ENCODE results near the gene PDILT.
"Not testable (repeated sequence)": the region's sequence is repeated elsewhere in the genome, so short reads cannot be mapped to it uniquely, and the experiment has no call there.

The PDILT gene

DNA sequence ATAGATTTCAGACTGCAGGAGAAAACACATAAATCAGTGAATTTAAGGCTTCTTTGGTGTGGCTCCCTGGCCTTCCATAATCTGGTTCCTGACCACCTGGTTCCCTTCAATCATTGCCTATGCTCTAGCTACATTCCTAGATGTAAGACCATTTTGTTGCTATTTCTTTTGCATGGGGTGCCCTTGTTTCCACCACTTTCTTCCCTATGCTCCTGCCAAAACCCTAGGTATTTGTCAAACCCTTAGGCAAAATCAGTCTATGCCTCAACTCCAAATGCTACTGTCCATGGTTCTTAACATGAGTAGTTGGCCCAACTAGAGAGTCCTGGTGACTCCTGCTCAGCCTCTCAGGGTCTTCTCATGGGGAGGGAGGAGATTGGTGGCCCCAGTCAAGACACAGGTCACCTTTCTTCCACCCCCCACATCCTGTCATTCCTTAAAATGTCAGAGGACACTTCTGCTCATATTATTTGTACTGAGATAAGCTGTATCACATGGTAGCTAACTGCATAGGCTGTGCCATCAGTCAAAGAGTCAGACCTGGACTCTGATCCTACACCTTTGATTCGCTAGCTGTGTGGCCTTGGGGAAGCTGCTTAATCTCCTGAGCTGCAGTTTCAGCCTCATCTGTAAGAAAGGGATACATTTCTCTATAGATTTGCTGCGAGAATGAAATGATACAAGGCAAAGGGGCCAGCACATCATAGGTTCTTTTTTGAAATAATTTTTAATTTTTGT lies 19.8 kb upstream of the PDILT start:
- TF ChIP-seq, protein P1, sequence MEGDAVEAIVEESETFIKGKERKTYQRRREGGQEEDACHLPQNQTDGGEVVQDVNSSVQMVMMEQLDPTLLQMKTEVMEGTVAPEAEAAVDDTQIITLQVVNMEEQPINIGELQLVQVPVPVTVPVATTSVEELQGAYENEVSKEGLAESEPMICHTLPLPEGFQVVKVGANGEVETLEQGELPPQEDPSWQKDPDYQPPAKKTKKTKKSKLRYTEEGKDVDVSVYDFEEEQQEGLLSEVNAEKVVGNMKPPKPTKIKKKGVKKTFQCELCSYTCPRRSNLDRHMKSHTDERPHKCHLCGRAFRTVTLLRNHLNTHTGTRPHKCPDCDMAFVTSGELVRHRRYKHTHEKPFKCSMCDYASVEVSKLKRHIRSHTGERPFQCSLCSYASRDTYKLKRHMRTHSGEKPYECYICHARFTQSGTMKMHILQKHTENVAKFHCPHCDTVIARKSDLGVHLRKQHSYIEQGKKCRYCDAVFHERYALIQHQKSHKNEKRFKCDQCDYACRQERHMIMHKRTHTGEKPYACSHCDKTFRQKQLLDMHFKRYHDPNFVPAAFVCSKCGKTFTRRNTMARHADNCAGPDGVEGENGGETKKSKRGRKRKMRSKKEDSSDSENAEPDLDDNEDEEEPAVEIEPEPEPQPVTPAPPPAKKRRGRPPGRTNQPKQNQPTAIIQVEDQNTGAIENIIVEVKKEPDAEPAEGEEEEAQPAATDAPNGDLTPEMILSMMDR (IDR thresholded peaks at IDR 0.05; ENCODE audit: low read depth, low read length, missing control alignments) = no peak
- no peak overlapping the region for H3K4me3 ChIP-seq (replicated peaks; ENCODE audit: low read depth, low read length)
- no peak for DNase-seq (ENCODE audit: extremely low read depth, low read depth)

DNA sequence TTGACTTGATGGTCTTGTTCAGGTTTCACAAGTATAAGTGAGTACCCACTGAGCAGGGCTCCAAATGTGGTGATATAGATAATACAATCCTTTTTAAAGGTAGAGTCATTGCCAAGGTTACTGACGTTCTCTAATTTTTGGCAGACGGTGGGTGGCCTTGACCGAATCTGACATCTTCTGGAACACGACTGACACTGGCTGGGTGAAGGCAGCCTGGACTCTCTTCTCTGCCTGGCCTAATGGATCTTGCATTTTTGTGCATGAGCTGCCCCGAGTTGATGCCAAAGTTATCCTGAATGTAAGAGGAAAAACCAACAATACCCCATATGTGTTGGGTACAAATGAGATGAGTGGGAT lies 19.2 kb upstream of the PDILT start:
- DNase-seq (ENCODE audit: extremely low read depth, low read depth); H3K4me3 ChIP-seq (replicated peaks; ENCODE audit: low read depth, low read length): not testable (repeated sequence)

DNA sequence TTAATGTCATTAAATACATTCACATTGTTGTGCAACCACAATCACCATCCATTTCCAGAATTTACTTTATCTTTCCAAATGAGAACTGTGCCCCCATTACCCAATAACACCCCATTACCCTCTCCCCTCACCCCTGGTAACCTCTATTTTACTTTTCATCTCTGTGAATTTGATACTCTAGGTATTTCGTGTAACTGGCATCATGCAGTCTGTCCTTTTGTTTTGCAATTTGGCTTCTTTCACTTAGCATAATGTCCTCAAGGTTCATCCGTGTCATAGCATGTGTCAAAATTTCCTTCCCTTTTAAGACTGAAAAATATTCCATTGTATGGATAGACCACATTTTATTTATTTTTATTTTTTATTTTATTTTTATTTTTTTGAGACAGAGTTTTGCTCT lies 17.2 kb upstream of the PDILT start:
- H3K4me3 ChIP-seq (replicated peaks; ENCODE audit: low read depth, low read length) = not testable (repeated sequence)

DNA sequence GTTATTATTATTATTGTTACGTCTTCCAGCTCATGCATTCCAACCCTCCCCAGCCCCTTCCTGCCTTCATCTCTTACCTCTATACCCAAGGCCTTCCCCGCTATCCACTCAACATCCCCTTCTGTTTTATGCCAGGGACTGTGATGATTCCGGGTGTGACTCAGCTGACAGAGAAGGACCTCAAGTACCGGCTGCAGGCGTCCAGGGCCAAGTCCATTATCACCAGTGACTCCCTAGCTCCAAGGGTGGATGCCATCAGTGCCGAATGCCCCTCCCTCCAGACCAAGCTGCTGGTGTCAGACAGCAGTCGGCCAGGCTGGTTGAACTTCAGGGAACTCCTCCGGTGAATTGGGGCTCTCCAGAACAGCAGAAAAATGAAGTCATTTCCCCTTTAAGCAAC lies 14.6 kb upstream of the PDILT start:
- not testable (repeated sequence) for DNase-seq (ENCODE audit: extremely low read depth, low read depth); H3K4me3 ChIP-seq (replicated peaks; ENCODE audit: low read depth, low read length)

More for the DNA sequence above, 17.2 kb upstream of the PDILT start:
- not testable (repeated sequence) for DNase-seq (ENCODE audit: extremely low read depth, low read depth)

DNA sequence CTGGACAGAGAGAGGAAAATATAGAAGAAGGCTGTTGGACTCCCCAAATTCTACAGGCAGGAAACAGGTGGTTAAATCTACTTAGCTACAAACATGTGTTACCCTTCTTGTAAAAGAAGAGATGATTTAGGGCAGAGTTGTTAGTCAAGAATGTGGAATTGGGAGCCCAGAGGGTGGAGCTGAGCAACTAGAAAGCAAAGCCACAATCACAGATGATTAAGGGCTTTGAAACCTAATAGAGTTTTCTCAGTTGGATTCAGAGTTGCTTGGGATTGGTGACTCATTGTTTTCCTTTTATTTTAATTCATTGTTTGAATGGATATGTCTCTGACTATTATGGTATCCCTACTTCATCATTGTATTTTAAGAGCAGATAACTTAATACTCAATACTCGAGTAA lies 11.0 kb upstream of the PDILT start:
- TF ChIP-seq, protein P1 (IDR thresholded peaks at IDR 0.05; ENCODE audit: low read depth, low read length, missing control alignments) = no peak
- H3K4me3 ChIP-seq (replicated peaks; ENCODE audit: low read depth, low read length) = no peak overlapping the region
- DNase-seq (ENCODE audit: extremely low read depth, low read depth) = no peak

DNA sequence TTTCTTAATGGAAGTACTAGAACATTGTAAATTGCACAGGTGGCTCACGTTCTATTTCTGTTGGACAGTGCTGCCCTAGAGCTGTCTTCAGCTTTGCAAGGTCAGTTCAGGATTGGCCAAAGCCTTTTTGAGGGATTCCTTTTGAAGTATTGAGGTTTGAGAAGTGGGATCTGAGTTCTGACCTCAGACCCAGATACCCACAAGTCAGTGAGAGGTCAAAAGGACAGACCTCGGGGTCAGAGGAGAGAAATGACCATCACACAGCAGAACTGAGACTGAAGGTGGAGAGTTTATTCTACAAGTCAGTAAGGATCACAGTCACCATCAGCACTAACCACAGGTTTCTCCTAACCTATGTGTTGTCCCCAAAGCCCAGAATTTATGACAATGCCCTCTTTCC lies 6.5 kb upstream of the PDILT start:
- TF ChIP-seq, protein P1 (IDR thresholded peaks at IDR 0.05; ENCODE audit: low read depth, low read length, missing control alignments) = no peak

DNA sequence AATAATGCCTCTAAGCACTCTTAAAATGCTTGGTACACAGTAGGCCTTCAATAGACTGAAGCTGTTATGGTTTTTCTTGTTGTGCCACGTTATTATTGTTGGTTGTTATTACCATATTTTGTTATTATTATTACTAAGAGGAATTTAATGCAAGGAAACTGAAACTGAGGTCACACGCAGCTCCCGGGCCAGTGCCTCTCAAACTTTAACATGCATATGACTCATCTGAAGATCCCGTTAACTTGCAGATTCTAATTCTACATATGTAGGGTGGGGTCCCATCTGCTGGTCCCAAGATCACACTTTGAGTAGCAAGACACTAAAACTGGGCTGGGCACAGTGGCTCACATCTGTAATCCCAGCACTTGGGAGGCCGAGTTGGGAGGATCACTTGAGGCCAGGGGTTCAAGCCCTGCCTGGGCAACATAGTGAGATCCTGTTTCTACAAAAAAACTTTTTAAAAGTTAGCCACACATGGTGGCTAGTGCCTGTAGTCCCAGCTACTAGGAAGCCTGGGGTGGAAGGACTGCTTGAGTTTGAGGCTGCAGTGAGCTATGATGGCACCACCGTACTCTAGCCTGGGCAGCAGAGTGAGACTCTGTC lies 5.7 kb upstream of the PDILT start:
- TF ChIP-seq, protein P1 (IDR thresholded peaks at IDR 0.05; ENCODE audit: low read depth, low read length, missing control alignments) = no peak
- no peak for DNase-seq (ENCODE audit: extremely low read depth, low read depth)
- H3K4me3 ChIP-seq (replicated peaks; ENCODE audit: low read depth, low read length) = no peak overlapping the region

More for the DNA sequence above, 6.5 kb upstream of the PDILT start:
- no peak for DNase-seq (ENCODE audit: extremely low read depth, low read depth)
- H3K4me3 ChIP-seq (replicated peaks; ENCODE audit: low read depth, low read length) = no peak overlapping the region

DNA sequence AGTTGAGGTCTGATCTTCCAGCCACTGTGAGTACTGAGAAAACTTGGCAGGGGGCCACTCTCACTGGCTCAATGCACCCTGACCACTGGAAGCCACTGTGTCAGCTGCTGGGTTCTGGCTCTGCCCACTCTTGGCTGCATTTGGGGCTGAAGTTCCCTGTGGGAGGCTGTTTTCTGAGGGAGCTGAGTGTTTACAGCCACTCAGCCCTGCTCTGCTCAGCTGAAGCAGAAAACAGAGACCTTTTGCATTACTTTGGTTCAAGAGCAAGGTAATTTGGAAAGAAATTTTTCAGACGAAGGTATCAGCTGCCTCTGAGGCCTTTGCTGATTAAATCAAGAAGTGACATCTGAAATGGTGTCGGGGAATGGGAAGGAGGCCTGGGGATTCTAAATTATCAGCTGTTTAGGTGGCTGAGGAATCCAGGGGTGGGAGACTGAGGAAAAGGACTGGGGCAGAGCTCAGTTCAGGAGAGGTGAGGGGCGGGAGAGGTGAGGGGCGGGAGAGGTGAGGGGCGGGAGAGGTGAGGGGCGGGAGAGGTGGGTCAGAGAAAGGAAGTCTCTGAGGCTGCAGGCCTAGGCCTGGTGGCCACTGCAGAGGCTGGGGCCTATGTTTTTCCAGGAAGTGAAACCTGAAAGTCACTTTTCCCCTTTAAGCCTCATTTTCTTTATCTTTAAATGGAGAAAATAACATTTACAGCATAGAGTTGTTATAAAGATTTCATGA lies 5.0 kb upstream of the PDILT start, which contains the start of gene ACSM5:
Gene ACSM5, plus strand, starts transcription at position 137 of the 723 bp plus-strand sequence. CDS start 1,951 bp downstream, outside the sequence.
- TF ChIP-seq, protein P1 (IDR thresholded peaks at IDR 0.05; ENCODE audit: low read depth, low read length, missing control alignments) = no peak
- no peak for DNase-seq (ENCODE audit: extremely low read depth, low read depth)
- H3K4me3 ChIP-seq (replicated peaks; ENCODE audit: low read depth, low read length) = no peak within 1 kb of the TSS

All from HFF-Myc (cell line).